HEK293 (cell line): ENCODE results near the gene TOR4A.

Experiments used
- HOXC10 ChIP-seq: sonication (generic); formaldehyde crosslinking; IDR thresholded peaks from 2 replicates; pipeline ENCODE4 v1.8.1; 2023; ENCODE audit warnings: mild to moderate bottlenecking, missing genetic modification reagents
- KLF16 ChIP-seq: fragments of 450-650 bp; formaldehyde crosslinking; IDR thresholded peaks from 2 replicates; pipeline ENCODE4 v1.5.1; 2017; ENCODE audit warnings: missing biosample characterization, missing genetic modification characterization
- PRDM6 ChIP-seq: fragments of 450-650 bp; formaldehyde crosslinking; IDR thresholded peaks from 2 replicates; pipeline ENCODE4 v1.5.1; 2017; ENCODE audit warnings: missing biosample characterization, missing genetic modification characterization
- SALL2 ChIP-seq: fragments of 450-650 bp; formaldehyde crosslinking; IDR thresholded peaks from 2 replicates; pipeline ENCODE4 v1.5.0; 2017; ENCODE audit warnings: missing biosample characterization, mild to moderate bottlenecking, missing genetic modification characterization, borderline replicate concordance
- SCRT1 ChIP-seq: fragments of 450-650 bp; formaldehyde crosslinking; IDR thresholded peaks from 2 replicates; pipeline ENCODE4 v1.5.1; 2016; ENCODE audit warnings: missing biosample characterization, missing genetic modification characterization, borderline replicate concordance
- ZBTB8A ChIP-seq: fragments of 450-650 bp; formaldehyde crosslinking; IDR thresholded peaks from 2 replicates; pipeline ENCODE4 v1.5.1; 2016; ENCODE audit warnings: missing biosample characterization, missing genetic modification characterization
- ZFP37 ChIP-seq: fragments of 450-650 bp; formaldehyde crosslinking; IDR thresholded peaks from 2 replicates; pipeline ENCODE4 v1.5.1; 2016; ENCODE audit warnings: missing biosample characterization, missing genetic modification characterization
- ZFP41 ChIP-seq: fragments of 450-650 bp; formaldehyde crosslinking; IDR thresholded peaks from 2 replicates; pipeline ENCODE4 v1.5.1; 2016; ENCODE audit warnings: missing biosample characterization, missing genetic modification characterization, borderline replicate concordance
- ZNF138 ChIP-seq: fragments of 450-650 bp; formaldehyde crosslinking; IDR thresholded peaks from 2 replicates; pipeline ENCODE4 v1.5.1; 2016; ENCODE audit warnings: missing biosample characterization, missing genetic modification characterization, borderline replicate concordance
- ZNF148 ChIP-seq: fragments of 450-650 bp; formaldehyde crosslinking; IDR thresholded peaks from 2 replicates; pipeline ENCODE4 v1.5.0; 2017; ENCODE audit warnings: missing biosample characterization, missing genetic modification characterization, borderline replicate concordance
- ZNF157 ChIP-seq: fragments of 450-650 bp; formaldehyde crosslinking; IDR thresholded peaks from 2 replicates; pipeline ENCODE4 v1.5.1; 2016; ENCODE audit warnings: missing biosample characterization, missing genetic modification characterization
- ZNF169 ChIP-seq: fragments of 450-650 bp; formaldehyde crosslinking; IDR thresholded peaks from 2 replicates; pipeline ENCODE4 v1.5.1; 2016; ENCODE audit warnings: missing biosample characterization, missing genetic modification characterization
- ZNF248 ChIP-seq: fragments of 450-650 bp; formaldehyde crosslinking; IDR thresholded peaks from 2 replicates; pipeline ENCODE4 v1.5.1; 2017; ENCODE audit warnings: missing biosample characterization, missing genetic modification characterization
- ZNF37A ChIP-seq: fragments of 450-650 bp; IDR thresholded peaks from 2 replicates; pipeline ENCODE4 v1.5.1; 2018; ENCODE audit warnings: missing biosample characterization, missing genetic modification characterization
- ZNF521 ChIP-seq: fragments of 450-650 bp; formaldehyde crosslinking; IDR thresholded peaks from 2 replicates; pipeline ENCODE4 v1.5.1; 2017; ENCODE audit warnings: missing biosample characterization, mild to moderate bottlenecking, missing genetic modification characterization
- ZNF549 ChIP-seq: fragments of 450-650 bp; IDR thresholded peaks from 2 replicates; pipeline ENCODE4 v1.5.1; 2018; ENCODE audit warnings: missing biosample characterization, missing genetic modification characterization, mild to moderate bottlenecking, inconsistent platforms, moderate library complexity
- ZNF571 ChIP-seq: fragments of 450-650 bp; formaldehyde crosslinking; IDR thresholded peaks from 2 replicates; pipeline ENCODE4 v1.5.0; 2017; ENCODE audit warnings: missing biosample characterization, missing genetic modification characterization
- ZNF600 ChIP-seq: fragments of 450-650 bp; formaldehyde crosslinking; IDR thresholded peaks from 2 replicates; pipeline ENCODE4 v1.5.1; 2016; ENCODE audit warnings: missing biosample characterization, missing genetic modification characterization
- ZNF707 ChIP-seq: fragments of 450-650 bp; formaldehyde crosslinking; IDR thresholded peaks from 2 replicates; pipeline ENCODE4 v1.5.1; 2016; ENCODE audit warnings: missing biosample characterization, missing genetic modification characterization
- TF ChIP-seq, protein P1 (sequence below): fragments of 450-650 bp; formaldehyde crosslinking; IDR thresholded peaks from 2 replicates; pipeline ENCODE4; 2016; ENCODE audit warnings: missing biosample characterization, missing genetic modification characterization
- TF ChIP-seq, protein P2 (sequence below): fragments of 450-650 bp; formaldehyde crosslinking; IDR thresholded peaks from 2 replicates; pipeline ENCODE4 v1.5.1; 2016; ENCODE audit warnings: missing biosample characterization, missing genetic modification characterization, borderline replicate concordance
- TF ChIP-seq, protein P3 (sequence below): fragments of 450-650 bp; formaldehyde crosslinking; IDR thresholded peaks from 2 replicates; pipeline ENCODE4 v1.5.1; 2016; ENCODE audit warnings: missing biosample characterization, missing genetic modification characterization, borderline replicate concordance
- TF ChIP-seq, protein P4 (sequence below): fragments of 450-650 bp; formaldehyde crosslinking; IDR thresholded peaks from 2 replicates; pipeline ENCODE4 v1.5.1; 2016; ENCODE audit warnings: missing biosample characterization, missing genetic modification characterization

The TOR4A gene

GRCh38 chr9:137240318-137240840 is 37.1 kb upstream of the TOR4A start (continued):
- TF ChIP-seq PRDM6 (no peak), ZNF248 (tag by site-specific recombination) (no peak), ZFP37 (tag by site-specific recombination) (peak; percentile 78), ZNF37A (tag by site-specific recombination) (no peak), ZNF549 (tag by site-specific recombination) (no peak), ZNF707 (tag by site-specific recombination) (peak; percentile 40; the same call in 1 of the 2 replicates), ZNF157 (no peak), ZNF148 (no peak), ZNF521 (tag by site-specific recombination) (no peak), HOXC10 (CRISPR knock-in tag) (no peak), KLF16 (tag by site-specific recombination) (peak; percentile 95), ZNF600 (peak; percentile 92), ZNF571 (tag by site-specific recombination) (no peak), ZNF138 (no peak), ZFP41 (tag by site-specific recombination) (no peak), SALL2 (tag by site-specific recombination) (no peak), ZBTB8A (tag by site-specific recombination) (peak; percentile 98), SCRT1 (tag by site-specific recombination) (no peak), ZNF169 (tag by site-specific recombination) (0 out of 2 replicates have a peak, but pooled peaks have one; percentile 54)
- TF ChIP-seq, protein P1, sequence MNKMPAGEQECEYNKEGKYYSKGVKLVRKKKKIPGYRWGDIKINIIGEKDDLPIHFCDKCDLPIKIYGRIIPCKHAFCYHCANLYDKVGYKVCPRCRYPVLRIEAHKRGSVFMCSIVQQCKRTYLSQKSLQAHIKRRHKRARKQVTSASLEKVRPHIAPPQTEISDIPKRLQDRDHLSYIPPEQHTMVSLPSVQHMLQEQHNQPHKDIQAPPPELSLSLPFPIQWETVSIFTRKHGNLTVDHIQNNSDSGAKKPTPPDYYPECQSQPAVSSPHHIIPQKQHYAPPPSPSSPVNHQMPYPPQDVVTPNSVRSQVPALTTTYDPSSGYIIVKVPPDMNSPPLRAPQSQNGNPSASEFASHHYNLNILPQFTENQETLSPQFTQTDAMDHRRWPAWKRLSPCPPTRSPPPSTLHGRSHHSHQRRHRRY (tag by site-specific recombination) = no peak
- TF ChIP-seq, protein P2, sequence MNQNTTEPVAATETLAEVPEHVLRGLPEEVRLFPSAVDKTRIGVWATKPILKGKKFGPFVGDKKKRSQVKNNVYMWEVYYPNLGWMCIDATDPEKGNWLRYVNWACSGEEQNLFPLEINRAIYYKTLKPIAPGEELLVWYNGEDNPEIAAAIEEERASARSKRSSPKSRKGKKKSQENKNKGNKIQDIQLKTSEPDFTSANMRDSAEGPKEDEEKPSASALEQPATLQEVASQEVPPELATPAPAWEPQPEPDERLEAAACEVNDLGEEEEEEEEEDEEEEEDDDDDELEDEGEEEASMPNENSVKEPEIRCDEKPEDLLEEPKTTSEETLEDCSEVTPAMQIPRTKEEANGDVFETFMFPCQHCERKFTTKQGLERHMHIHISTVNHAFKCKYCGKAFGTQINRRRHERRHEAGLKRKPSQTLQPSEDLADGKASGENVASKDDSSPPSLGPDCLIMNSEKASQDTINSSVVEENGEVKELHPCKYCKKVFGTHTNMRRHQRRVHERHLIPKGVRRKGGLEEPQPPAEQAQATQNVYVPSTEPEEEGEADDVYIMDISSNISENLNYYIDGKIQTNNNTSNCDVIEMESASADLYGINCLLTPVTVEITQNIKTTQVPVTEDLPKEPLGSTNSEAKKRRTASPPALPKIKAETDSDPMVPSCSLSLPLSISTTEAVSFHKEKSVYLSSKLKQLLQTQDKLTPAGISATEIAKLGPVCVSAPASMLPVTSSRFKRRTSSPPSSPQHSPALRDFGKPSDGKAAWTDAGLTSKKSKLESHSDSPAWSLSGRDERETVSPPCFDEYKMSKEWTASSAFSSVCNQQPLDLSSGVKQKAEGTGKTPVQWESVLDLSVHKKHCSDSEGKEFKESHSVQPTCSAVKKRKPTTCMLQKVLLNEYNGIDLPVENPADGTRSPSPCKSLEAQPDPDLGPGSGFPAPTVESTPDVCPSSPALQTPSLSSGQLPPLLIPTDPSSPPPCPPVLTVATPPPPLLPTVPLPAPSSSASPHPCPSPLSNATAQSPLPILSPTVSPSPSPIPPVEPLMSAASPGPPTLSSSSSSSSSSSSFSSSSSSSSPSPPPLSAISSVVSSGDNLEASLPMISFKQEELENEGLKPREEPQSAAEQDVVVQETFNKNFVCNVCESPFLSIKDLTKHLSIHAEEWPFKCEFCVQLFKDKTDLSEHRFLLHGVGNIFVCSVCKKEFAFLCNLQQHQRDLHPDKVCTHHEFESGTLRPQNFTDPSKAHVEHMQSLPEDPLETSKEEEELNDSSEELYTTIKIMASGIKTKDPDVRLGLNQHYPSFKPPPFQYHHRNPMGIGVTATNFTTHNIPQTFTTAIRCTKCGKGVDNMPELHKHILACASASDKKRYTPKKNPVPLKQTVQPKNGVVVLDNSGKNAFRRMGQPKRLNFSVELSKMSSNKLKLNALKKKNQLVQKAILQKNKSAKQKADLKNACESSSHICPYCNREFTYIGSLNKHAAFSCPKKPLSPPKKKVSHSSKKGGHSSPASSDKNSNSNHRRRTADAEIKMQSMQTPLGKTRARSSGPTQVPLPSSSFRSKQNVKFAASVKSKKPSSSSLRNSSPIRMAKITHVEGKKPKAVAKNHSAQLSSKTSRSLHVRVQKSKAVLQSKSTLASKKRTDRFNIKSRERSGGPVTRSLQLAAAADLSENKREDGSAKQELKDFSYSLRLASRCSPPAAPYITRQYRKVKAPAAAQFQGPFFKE (tag by site-specific recombination) = no peak
- TF ChIP-seq, protein P3, sequence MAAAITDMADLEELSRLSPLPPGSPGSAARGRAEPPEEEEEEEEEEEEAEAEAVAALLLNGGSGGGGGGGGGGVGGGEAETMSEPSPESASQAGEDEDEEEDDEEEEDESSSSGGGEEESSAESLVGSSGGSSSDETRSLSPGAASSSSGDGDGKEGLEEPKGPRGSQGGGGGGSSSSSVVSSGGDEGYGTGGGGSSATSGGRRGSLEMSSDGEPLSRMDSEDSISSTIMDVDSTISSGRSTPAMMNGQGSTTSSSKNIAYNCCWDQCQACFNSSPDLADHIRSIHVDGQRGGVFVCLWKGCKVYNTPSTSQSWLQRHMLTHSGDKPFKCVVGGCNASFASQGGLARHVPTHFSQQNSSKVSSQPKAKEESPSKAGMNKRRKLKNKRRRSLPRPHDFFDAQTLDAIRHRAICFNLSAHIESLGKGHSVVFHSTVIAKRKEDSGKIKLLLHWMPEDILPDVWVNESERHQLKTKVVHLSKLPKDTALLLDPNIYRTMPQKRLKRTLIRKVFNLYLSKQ (tag by site-specific recombination) = no peak
- TF ChIP-seq, protein P4, sequence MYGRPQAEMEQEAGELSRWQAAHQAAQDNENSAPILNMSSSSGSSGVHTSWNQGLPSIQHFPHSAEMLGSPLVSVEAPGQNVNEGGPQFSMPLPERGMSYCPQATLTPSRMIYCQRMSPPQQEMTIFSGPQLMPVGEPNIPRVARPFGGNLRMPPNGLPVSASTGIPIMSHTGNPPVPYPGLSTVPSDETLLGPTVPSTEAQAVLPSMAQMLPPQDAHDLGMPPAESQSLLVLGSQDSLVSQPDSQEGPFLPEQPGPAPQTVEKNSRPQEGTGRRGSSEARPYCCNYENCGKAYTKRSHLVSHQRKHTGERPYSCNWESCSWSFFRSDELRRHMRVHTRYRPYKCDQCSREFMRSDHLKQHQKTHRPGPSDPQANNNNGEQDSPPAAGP = peak; percentile 96
